H9 (cell line): ENCODE data around the gene PRKCZ. TPM values are rescaled to one million over a fixed set of nuclear protein-coding genes. Genes with fewer than 3 reads are reported as not detected.

Source experiments
- DNase-seq: peaks from one replicate; pipeline ENCODE4 v3.0.0-alpha.2; 2017
- H2AFZ ChIP-seq: one replicate; pipeline ENCODE4 v1.6.1; 2013; ENCODE audit warnings: mild to moderate bottlenecking, low read length, control low read depth, moderate library complexity
- H2AK5ac ChIP-seq: 2 replicates; pipeline ENCODE4 v1.6.1; 2013; ENCODE audit warnings: low read length, control low read depth, mixed read lengths; ENCODE audit not compliant: insufficient read length
- H2BK120ac ChIP-seq: one replicate; pipeline ENCODE4 v1.6.1; 2013; ENCODE audit warnings: low read depth, mild to moderate bottlenecking, low read length, control low read depth, inconsistent platforms; ENCODE audit not compliant: poor library complexity, severe bottlenecking
- H2BK12ac ChIP-seq: 2 replicates; pipeline ENCODE4 v1.6.1; 2013; ENCODE audit warnings: low read length, control low read depth, mixed read lengths, low read depth; ENCODE audit not compliant: insufficient read length
- H2BK15ac ChIP-seq: 2 replicates; pipeline ENCODE4 v1.6.1; 2013; ENCODE audit warnings: low read depth, low read length, control low read depth
- H2BK20ac ChIP-seq: one replicate; pipeline ENCODE4 v1.6.1; 2013; ENCODE audit warnings: low read depth, mild to moderate bottlenecking, low read length, control low read depth, inconsistent platforms; ENCODE audit not compliant: poor library complexity, severe bottlenecking
- H2BK5ac ChIP-seq: 2 replicates; pipeline ENCODE4 v1.6.1; 2013; ENCODE audit warnings: low read length, control low read depth, mixed read lengths; ENCODE audit not compliant: insufficient read length
- H3K14ac ChIP-seq: 2 replicates; pipeline ENCODE4 v1.6.1; 2013; ENCODE audit warnings: low read length, control low read depth; ENCODE audit not compliant: insufficient read depth
- H3K18ac ChIP-seq: 2 replicates; pipeline ENCODE4 v1.6.1; 2013; ENCODE audit warnings: low read depth, mild to moderate bottlenecking, mixed read lengths, low read length, control low read depth; ENCODE audit not compliant: insufficient read length
- H3K23ac ChIP-seq: 2 replicates; pipeline ENCODE4 v1.6.1; 2013; ENCODE audit warnings: low read length, control low read depth, mixed read lengths, low read depth; ENCODE audit not compliant: insufficient read length
- H3K23me2 ChIP-seq: 2 replicates; pipeline ENCODE4 v1.6.1; 2013; ENCODE audit warnings: low read depth, mild to moderate bottlenecking, mixed read lengths, low read length, control low read depth; ENCODE audit not compliant: insufficient read length, poor library complexity, severe bottlenecking
- H3K27ac ChIP-seq: 2 replicates; pipeline ENCODE4 v1.5.1; 2013; ENCODE audit warnings: low read length, control low read depth, mixed read lengths, low read depth; ENCODE audit not compliant: insufficient read length
- H3K27me3 ChIP-seq: 2 replicates; pipeline ENCODE4 v1.6.1; 2013; ENCODE audit warnings: low read length, control low read depth, inconsistent platforms; ENCODE audit not compliant: insufficient read depth
- H3K4ac ChIP-seq: 2 replicates; pipeline ENCODE4 v1.6.1; 2013; ENCODE audit warnings: low read depth, mild to moderate bottlenecking, control low read depth, inconsistent platforms, low read length, moderate library complexity
- H3K4me1 ChIP-seq: 2 replicates; pipeline ENCODE4 v1.6.1; 2013; ENCODE audit warnings: low read length, control low read depth, inconsistent platforms; ENCODE audit not compliant: insufficient read depth
- H3K4me2 ChIP-seq: 2 replicates; pipeline ENCODE4 v1.6.1; 2013; ENCODE audit warnings: low read length, control low read depth, mixed read lengths; ENCODE audit not compliant: insufficient read length, insufficient read depth
- H3K56ac ChIP-seq: 2 replicates; pipeline ENCODE4 v1.6.1; 2013; ENCODE audit warnings: low read depth, mild to moderate bottlenecking, mixed read lengths, low read length, control low read depth; ENCODE audit not compliant: insufficient read length
- H3K79me1 ChIP-seq: 2 replicates; pipeline ENCODE4 v1.6.1; 2013; ENCODE audit warnings: low read depth, mild to moderate bottlenecking, moderate library complexity, low read length, control low read depth, inconsistent platforms; ENCODE audit not compliant: insufficient read depth, poor library complexity, severe bottlenecking
- H3K79me2 ChIP-seq: 2 replicates; pipeline ENCODE4 v1.6.1; 2013; ENCODE audit warnings: low read length, control low read depth, inconsistent platforms; ENCODE audit not compliant: insufficient read depth
- H3K9ac ChIP-seq: 2 replicates; pipeline ENCODE4 v1.6.1; 2013; ENCODE audit warnings: low read length, control low read depth, mixed read lengths; ENCODE audit not compliant: insufficient read length; ENCODE audit errors: extremely low read depth
- H3K9me3 ChIP-seq: one replicate; pipeline ENCODE4 v1.6.1; 2013; ENCODE audit warnings: low read depth, low read length, inconsistent platforms; ENCODE audit not compliant: control insufficient read depth
- H3T11ph ChIP-seq: one replicate; pipeline ENCODE4 v1.6.1; 2013; ENCODE audit warnings: mild to moderate bottlenecking, low read length, control low read depth, inconsistent platforms
- H4K20me1 ChIP-seq: one replicate; pipeline ENCODE4 v1.6.1; 2013; ENCODE audit not compliant: control insufficient read depth, insufficient read length, insufficient read depth
- H4K5ac ChIP-seq: 2 replicates; pipeline ENCODE4 v1.6.1; 2013; ENCODE audit warnings: low read depth, mild to moderate bottlenecking, mixed read lengths, low read length, control low read depth; ENCODE audit not compliant: insufficient read length
- H4K8ac ChIP-seq: replicated peaks from 2 replicates; pipeline ENCODE4 v1.6.1; 2013; ENCODE audit warnings: low read length, control low read depth, mixed read lengths, low read depth; ENCODE audit not compliant: insufficient read length
- H4K91ac ChIP-seq: 2 replicates; pipeline ENCODE4 v1.6.1; 2013; ENCODE audit warnings: low read depth, mild to moderate bottlenecking, moderate library complexity, mixed read lengths, low read length, control low read depth; ENCODE audit not compliant: insufficient read length
- H3K27ac Mint-ChIP-seq, 3 experiments: 2 replicates in 2 of 3; 3 replicates in 1 of 3; pipeline ENCODE4 v1.8.0; 2020 to 2021; ENCODE audit warnings: mixed read lengths in 3 of 3, mild to moderate bottlenecking in 1 of 3, moderate library complexity in 1 of 3
- H3K27me3 Mint-ChIP-seq: 2 replicates; pipeline ENCODE4 v1.8.0; 2021; ENCODE audit warnings: low read depth, mild to moderate bottlenecking, moderate library complexity, mixed read lengths
- H3K36me3 Mint-ChIP-seq, 3 experiments: 2 replicates in 2 of 3; 3 replicates in 1 of 3; pipeline ENCODE4 v1.8.0; 2020 to 2021; ENCODE audit warnings: low read depth in 3 of 3, mixed read lengths in 3 of 3; ENCODE audit not compliant: insufficient read depth in 1 of 3
- H3K4me1 Mint-ChIP-seq, 2 experiments: 2 replicates each; pipeline ENCODE4 v1.8.0; 2020; ENCODE audit warnings: mixed read lengths in 2 of 2
- H3K4me3 Mint-ChIP-seq, 2 experiments: 2 replicates in 1 of 2; 3 replicates in 1 of 2; pipeline ENCODE4 v1.8.0; 2020 to 2021; ENCODE audit warnings: mild to moderate bottlenecking in 2 of 2, mixed read lengths in 2 of 2, moderate library complexity in 1 of 2
- H3K9me3 Mint-ChIP-seq, 2 experiments: 2 replicates in 1 of 2; 3 replicates in 1 of 2; pipeline ENCODE4 v1.8.0; 2020; ENCODE audit warnings: mild to moderate bottlenecking in 2 of 2, mixed read lengths in 2 of 2, moderate library complexity in 1 of 2
- CTCF ChIP-seq: fragments of 200-600 bp; sonication (generic); conservative IDR thresholded peaks from 3 replicates; pipeline ENCODE4 v1.8.0; 2021; ENCODE audit warnings: antibody characterized with exemption, mild to moderate bottlenecking
- WGBS: extraction: QIAGEN DNeasy Blood & Tissue Kit; methylation state at CpG from one replicate; pipeline ENCODE4 v1.1.7; 2013; ENCODE audit warnings: missing lambda C conversion rate, low lambda C conversion rate, mixed read lengths; ENCODE audit not compliant: insufficient read length; ENCODE audit errors: extremely low coverage; 5-methylcytosine and 5-hydroxymethylcytosine counted together
- total RNA-seq: library from RNA; stranded (reverse); gene quantifications from 2 replicates; pipeline ENCODE4 v1.2.1, GENCODE V29; 2021

Gene PRKCZ
- total RNA-seq, 1 experiment from 2014 or later = 48.4 TPM

- H3K4me1 ChIP-seq = no peaks in the 10 kb centered on the region
- Mint-ChIP-seq H3K4me3 (no peak overlapping the region), H3K27ac (no peak overlapping the region), H3K36me3 (no peaks in the 10 kb centered on the region), H3K27me3 (peaks cover 5% of the 10 kb centered on the region), H3K9me3 (0 out of 5 replicates have a peak, but pooled peaks cover 0 to 2% of the 10 kb centered on the region in 2 experiments), H3K4me1 (peaks cover 3 to 9% of the 10 kb centered on the region in 2 experiments; a peak in 3 of 4 replicates)
- DNase-seq = no peak
- no peak overlapping the region for H3K4ac ChIP-seq
- H2BK15ac ChIP-seq = no peak overlapping the region
- no peak overlapping the region for H3K4me2 ChIP-seq
- no peak overlapping the region for H4K8ac ChIP-seq
- H4K91ac ChIP-seq = no peak overlapping the region
- no peak overlapping the region for H3K18ac ChIP-seq
- H3K23ac ChIP-seq = no peak overlapping the region
- no CpG with 5 or more reads among the region's 14 CpGs for WGBS
- TF ChIP-seq CTCF = no peak
- no peak overlapping the region for H2AK5ac ChIP-seq
- no peak overlapping the region for H2BK12ac ChIP-seq
- no peaks in the 10 kb centered on the region for H4K20me1 ChIP-seq
- no peak overlapping the region for H3K14ac ChIP-seq
- no peaks in the 10 kb centered on the region for H3K27me3 ChIP-seq
- no peaks in the 10 kb centered on the region for H3K9me3 ChIP-seq
- no peak overlapping the region for H4K5ac ChIP-seq
- H3K79me2 ChIP-seq = no peaks in the 10 kb centered on the region
- H3K79me1 ChIP-seq = no peaks in the 10 kb centered on the region
- no peak overlapping the region for H3K56ac ChIP-seq
- H3K9ac ChIP-seq = no peak overlapping the region
- H3K27ac ChIP-seq = no peak overlapping the region
- H2BK120ac ChIP-seq = no peak overlapping the region
- H2BK20ac ChIP-seq = no peak overlapping the region
- no peak overlapping the region for H2BK5ac ChIP-seq
- H3K23me2 ChIP-seq = no peaks in the 10 kb centered on the region
- no peak overlapping the region for H2AFZ ChIP-seq
- H3T11ph ChIP-seq = no peak overlapping the region
These were observed 165.1 kb downstream of the PRKCZ start for GRCh38 chr1:2215329-2215728.
